HG02884 (cell line): ENCODE measurements around the gene RFT1.
"Not testable (repeated sequence)": the region's sequence is repeated elsewhere in the genome, so short reads cannot be mapped to it uniquely, and the experiment has no call there.

ENCODE experiments used
- ATAC-seq: cut with Tn5 transposase; IDR thresholded peaks from one replicate; pipeline ENCODE4 v1.9.1; 2021; ENCODE audit warnings: mild to moderate bottlenecking, moderate library complexity; ENCODE audit not compliant: unreplicated experiment

The RFT1 gene

GRCh38 chr3:53072653-53073552 is 57.3 kb downstream of the RFT1 start:
- ATAC-seq: peak; percentile 86

GRCh38 chr3:53071882-53072431 is 58.3 kb downstream of the RFT1 start:
- no peak for ATAC-seq

GRCh38 chr3:53069422-53070068 is 60.7 kb downstream of the RFT1 start:
- ATAC-seq: no peak

- no peak for ATAC-seq
Measured at GRCh38 chr3:53068176-53068575, 62.1 kb downstream of the RFT1 start.

- no peak for ATAC-seq
Measured at GRCh38 chr3:53067567-53067966, 62.7 kb downstream of the RFT1 start.

- no peak for ATAC-seq
Measured at GRCh38 chr3:53065841-53066480, 64.3 kb downstream of the RFT1 start.

GRCh38 chr3:53062905-53063304 is 67.3 kb downstream of the RFT1 start:
- ATAC-seq: no peak

GRCh38 chr3:53056442-53056841 is 73.8 kb downstream of the RFT1 start:
- no peak for ATAC-seq

GRCh38 chr3:53054233-53054632 is 76.0 kb downstream of the RFT1 start:
- not testable (repeated sequence) for ATAC-seq

- ATAC-seq: no peak
Measured at GRCh38 chr3:53051929-53052328, 78.3 kb downstream of the RFT1 start.

- ATAC-seq: no peak
Measured at GRCh38 chr3:53049987-53050386, 80.2 kb downstream of the RFT1 start.

GRCh38 chr3:53046171-53047170 is 83.8 kb downstream of the RFT1 start:
- ATAC-seq: peak; percentile 25

GRCh38 chr3:53045518-53046170 is 84.6 kb downstream of the RFT1 start, which contains the start of gene SFMBT1:
Gene SFMBT1, minus strand, starts transcription at chr3:53046073. Its CDS starts 76,945 bp downstream, at chr3:52969128.
- peak; percentile 37 for ATAC-seq

- ATAC-seq: peak; percentile 35
Measured at GRCh38 chr3:53044711-53045517, 85.3 kb downstream of the RFT1 start.

- no peak for ATAC-seq
Measured at GRCh38 chr3:53044371-53044710, 85.9 kb downstream of the RFT1 start.

- no peak for ATAC-seq
Measured at GRCh38 chr3:53043738-53044137, 86.5 kb downstream of the RFT1 start.

- no peak for ATAC-seq
Measured at GRCh38 chr3:53042651-53043050, 87.6 kb downstream of the RFT1 start.

GRCh38 chr3:53040351-53040820 is 89.8 kb downstream of the RFT1 start:
- ATAC-seq: no peak

GRCh38 chr3:53039376-53039752 is 90.9 kb downstream of the RFT1 start:
- no peak for ATAC-seq
